GM12874 (cell line): Measurements from ENCODE around the gene STOX2.

Experiments used
- TF ChIP-seq, protein P1 (sequence below): IDR thresholded peaks from 2 replicates; pipeline ENCODE4 v1.5.1; 2011; ENCODE audit warnings: low read depth, mild to moderate bottlenecking, control low read depth, low read length, moderate library complexity; ENCODE audit not compliant: insufficient read depth

Gene STOX2

DNA sequence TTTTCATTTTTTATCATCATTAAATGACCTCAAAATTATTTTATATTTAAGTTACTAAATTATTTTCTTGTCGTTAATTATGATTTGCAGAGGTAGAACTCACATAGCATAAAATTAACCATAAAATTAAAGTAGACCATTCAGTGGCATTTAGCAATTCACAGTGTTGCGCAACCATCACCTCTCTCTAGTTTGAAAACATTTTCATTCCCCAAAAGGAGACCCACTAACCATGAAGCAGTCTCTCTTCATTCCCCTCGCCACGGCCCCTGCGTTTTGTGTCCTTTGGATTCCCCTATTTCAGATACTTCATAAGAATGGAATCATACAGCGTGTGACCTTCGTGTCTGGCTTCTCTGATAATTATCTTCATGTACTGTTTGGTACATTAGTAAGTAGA is 157.7 kb downstream of the STOX2 start:
- TF ChIP-seq, protein P1, sequence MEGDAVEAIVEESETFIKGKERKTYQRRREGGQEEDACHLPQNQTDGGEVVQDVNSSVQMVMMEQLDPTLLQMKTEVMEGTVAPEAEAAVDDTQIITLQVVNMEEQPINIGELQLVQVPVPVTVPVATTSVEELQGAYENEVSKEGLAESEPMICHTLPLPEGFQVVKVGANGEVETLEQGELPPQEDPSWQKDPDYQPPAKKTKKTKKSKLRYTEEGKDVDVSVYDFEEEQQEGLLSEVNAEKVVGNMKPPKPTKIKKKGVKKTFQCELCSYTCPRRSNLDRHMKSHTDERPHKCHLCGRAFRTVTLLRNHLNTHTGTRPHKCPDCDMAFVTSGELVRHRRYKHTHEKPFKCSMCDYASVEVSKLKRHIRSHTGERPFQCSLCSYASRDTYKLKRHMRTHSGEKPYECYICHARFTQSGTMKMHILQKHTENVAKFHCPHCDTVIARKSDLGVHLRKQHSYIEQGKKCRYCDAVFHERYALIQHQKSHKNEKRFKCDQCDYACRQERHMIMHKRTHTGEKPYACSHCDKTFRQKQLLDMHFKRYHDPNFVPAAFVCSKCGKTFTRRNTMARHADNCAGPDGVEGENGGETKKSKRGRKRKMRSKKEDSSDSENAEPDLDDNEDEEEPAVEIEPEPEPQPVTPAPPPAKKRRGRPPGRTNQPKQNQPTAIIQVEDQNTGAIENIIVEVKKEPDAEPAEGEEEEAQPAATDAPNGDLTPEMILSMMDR, result no peak

GRCh38 chr4:184064877-184065276 is 159.8 kb downstream of the STOX2 start:
- TF ChIP-seq, protein P1, result no peak

GRCh38 chr4:184066584-184067300 is 161.6 kb downstream of the STOX2 start:
- TF ChIP-seq, protein P1, result no peak

- TF ChIP-seq, protein P1, result no peak
Measured at GRCh38 chr4:184067931-184068554, 162.9 kb downstream of the STOX2 start.
